Loucy (cell line): ENCODE results near the gene COMMD1.

Experiments used
- EZH2phosphoT487 ChIP-seq: fragments of 200-600 bp; IDR thresholded peaks from 2 replicates; pipeline ENCODE4 v1.6.1; 2018; ENCODE audit warnings: antibody characterized with exemption, mild to moderate bottlenecking, moderate library complexity, borderline replicate concordance
- TF ChIP-seq, protein P1 (sequence below): fragments of 200-600 bp; sonication (generic); conservative IDR thresholded peaks from 2 replicates; pipeline ENCODE4 v1.5.1; 2014; ENCODE audit warnings: mild to moderate bottlenecking, antibody characterized with exemption, low read length

DNA sequence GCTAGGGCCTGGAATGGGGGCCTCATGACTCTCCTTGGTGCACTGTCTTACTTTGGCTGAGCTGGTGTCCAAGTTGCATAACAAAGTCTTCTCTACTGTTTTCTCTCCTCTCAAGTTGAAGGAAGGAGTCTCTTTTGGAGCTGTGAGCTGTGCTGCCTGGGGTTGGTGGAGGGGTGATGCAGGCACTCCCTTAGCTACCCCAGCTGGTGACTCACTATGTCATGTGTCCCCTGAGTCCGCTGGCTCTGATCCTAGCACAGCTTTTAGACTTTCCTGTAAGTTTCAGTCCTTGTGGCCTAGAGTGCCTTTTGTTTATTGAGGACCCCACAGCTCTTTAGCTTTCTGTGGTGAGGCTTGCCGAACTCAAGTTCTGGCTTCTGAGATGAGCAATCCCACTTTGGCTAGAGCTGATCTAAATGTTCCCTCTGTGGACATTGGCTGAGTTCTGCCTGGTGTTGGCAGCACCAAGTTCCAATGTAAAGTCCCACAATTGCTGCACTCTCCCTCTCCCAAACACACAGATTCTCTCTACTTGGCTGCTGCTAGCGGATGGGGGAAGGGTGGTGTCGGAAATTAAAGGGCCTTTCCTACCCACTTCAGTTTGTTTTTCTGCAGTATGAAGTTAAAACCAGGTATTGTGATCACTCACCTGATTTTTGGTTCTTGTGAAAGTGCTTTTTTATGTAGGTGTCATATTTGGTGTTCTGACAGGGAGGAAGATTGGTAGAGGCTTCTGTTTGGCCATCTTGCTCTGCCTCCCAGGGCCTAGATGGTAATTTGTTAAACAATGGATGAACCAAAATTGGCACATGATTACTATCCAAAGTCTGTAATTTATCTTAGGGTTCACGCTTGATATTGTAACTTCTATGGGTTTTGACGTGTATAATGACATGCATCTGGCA, 83.2 kb downstream of the COMMD1 start:
- TF ChIP-seq, protein P1, sequence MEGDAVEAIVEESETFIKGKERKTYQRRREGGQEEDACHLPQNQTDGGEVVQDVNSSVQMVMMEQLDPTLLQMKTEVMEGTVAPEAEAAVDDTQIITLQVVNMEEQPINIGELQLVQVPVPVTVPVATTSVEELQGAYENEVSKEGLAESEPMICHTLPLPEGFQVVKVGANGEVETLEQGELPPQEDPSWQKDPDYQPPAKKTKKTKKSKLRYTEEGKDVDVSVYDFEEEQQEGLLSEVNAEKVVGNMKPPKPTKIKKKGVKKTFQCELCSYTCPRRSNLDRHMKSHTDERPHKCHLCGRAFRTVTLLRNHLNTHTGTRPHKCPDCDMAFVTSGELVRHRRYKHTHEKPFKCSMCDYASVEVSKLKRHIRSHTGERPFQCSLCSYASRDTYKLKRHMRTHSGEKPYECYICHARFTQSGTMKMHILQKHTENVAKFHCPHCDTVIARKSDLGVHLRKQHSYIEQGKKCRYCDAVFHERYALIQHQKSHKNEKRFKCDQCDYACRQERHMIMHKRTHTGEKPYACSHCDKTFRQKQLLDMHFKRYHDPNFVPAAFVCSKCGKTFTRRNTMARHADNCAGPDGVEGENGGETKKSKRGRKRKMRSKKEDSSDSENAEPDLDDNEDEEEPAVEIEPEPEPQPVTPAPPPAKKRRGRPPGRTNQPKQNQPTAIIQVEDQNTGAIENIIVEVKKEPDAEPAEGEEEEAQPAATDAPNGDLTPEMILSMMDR = no peak
- no peak for TF ChIP-seq EZH2phosphoT487
